ENCODE data around the gene MYBL2. TPM values are rescaled to one million over a fixed set of nuclear protein-coding genes. Genes with fewer than 3 reads are reported as not detected.

The MYBL2 gene
- total RNA-seq, 1 donor from 2014 or later: 78.7 TPM

DNA sequence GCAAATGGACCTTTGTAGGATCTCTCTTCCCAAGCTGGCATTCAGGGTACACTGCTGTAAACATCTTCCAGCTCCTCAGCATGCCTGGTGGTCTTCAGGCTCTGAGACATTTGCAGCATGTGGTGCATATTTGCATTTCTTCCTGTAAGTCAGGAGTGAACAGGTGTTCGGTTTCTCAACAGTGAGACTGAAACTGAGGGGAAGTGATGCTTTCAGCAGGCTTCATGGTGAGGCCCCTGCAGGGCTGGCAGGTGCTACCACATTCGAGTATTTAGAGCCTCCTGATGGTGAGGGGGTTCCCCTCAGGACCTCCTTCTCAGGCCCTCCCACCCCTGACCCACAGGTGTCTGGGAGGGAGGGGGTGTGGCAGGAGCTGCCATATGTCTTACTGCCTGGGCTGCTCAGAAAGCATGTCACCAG, 15.1 kb downstream of the MYBL2 start:
- intact Hi-C loops (cut with micrococcal nuclease): no loop called here

DNA sequence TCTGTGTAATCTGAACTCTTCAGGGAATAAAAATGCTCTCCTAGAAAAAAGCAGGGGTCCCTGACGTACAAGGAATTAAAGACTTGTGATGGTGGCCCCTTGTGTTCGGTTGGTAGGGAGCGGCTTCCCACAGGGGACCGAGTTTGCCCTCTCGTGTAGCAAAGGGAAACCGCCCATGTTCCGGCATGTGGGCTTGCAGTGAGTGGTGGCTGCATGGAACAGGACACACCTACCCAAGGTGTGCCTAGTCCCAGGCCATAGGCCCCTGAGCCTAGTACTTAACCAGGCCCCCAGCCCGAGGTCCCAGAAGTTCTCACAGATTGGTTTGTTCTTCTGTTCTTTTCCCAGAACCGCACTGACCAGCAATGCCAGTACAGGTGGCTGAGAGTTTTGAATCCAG, 15.5 kb downstream of the MYBL2 start:
- intact Hi-C loops (cut with micrococcal nuclease): no loop called here

DNA sequence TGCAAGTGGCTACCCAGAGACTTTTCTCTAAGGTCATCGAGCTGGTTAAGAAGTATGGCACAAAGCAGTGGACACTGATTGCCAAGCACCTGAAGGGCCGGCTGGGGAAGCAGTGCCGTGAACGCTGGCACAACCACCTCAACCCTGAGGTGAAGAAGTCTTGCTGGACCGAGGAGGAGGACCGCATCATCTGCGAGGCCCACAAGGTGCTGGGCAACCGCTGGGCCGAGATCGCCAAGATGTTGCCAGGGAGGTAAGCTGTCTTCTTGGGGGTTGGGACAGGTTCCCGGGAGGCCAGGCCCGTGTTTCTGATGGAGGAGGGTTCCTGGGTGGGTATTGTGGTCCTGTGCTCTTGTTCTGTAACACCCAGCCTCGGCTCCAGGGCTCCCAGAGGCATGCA, 19.9 kb downstream of the MYBL2 start:
- intact Hi-C loops (cut with micrococcal nuclease): no loop called here

DNA sequence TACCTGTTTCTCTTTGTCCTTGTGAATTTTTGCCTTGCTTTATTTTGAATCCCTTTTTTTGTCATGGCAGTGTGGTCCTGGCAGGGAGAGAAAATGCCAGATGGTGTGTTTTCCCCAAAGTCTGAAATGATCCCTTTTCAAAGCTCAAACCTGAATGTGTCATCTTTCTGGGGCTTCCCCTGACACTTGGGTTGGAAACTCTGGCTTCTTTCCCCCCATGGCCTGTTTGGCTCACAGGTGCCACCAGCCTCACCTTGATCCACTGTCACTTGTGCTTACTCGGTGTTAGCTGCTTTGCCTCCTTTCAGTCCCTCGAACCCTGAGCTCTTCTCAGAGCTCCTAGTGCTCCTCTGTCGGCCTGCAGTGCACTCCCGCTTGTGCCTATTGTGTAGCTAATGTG, 22.3 kb downstream of the MYBL2 start:
- intact Hi-C loops (cut with micrococcal nuclease): no loop called here

DNA sequence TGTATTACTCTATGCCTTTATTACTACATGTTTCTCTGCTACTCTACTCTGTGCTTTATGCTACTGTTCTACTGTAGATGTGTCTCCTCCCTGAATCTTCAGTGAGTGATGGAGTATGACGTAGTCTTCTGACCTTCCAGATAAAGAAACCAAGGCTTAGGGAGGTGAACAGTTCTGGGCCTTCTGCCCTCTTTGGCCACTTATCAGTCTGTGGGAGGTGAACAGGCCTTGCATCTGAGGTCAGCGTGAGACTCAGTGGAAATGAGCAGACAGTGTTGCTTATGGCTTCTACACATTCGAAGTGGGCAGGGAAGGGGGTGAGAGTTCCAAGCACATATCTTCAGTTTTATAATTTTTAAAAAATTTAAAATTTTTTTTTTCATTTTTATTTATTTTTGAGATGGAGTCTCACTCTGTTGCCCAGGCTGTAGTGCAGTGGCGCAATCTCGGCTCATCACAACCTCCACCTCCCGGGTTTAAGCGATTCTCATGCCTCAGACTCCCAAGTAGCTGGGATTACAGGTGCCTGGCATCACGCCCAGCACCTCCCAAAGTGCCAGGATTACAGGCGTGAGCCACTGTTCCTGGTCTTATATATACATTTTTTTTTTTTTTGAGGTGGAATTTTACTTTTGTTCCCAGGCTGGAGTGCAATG, 24.2 kb downstream of the MYBL2 start:
- intact Hi-C loops (cut with micrococcal nuclease): no loop called here

DNA sequence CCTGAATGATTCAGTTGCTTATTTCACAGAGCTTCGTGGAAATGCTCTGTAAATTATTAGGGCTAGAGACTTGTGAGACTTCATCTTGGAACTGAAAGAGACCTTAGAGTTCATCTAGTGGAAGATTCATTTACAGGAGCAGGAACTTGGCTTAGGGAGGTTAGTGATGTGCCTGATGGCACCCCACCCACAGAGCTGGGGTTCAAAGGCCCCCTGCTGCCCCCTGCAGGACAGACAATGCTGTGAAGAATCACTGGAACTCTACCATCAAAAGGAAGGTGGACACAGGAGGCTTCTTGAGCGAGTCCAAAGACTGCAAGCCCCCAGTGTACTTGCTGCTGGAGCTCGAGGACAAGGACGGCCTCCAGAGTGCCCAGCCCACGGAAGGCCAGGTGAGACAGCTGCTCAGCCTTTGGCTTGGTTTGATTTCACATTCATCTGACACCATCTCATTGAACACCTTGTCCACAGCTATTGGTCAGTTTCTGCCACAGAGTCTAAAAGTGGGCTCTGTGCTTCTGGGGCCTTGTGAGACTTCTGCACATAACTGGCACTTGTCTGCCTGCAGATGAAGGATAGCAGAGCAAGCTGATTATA, 25.1 kb downstream of the MYBL2 start:
- intact Hi-C loops (cut with micrococcal nuclease): loop anchor here (1.0 kb wide), 2 partner anchors 154 to 243 kb away; no protein-coding TSS in a partner anchor

DNA sequence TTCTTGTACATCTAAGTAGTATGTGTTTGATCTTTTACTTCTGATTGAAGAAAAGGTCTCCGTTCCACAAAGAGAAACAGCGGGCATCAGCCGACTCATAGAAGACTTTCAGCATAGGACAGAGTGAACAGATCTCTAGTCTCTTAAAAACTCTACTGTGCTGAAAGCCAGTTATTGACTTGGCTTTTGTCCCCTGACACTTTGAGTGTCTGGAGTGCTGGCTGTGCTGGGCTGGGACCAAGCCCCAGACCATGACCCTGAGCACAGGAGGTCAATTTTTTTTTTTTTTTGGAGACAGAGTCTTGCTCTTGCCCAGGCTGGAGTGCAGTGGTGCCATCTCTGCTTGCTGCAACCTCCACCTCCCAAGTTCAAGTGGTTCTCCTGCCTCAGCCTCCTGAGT, 27.8 kb downstream of the MYBL2 start:
- intact Hi-C loops (cut with micrococcal nuclease): no loop called here

DNA sequence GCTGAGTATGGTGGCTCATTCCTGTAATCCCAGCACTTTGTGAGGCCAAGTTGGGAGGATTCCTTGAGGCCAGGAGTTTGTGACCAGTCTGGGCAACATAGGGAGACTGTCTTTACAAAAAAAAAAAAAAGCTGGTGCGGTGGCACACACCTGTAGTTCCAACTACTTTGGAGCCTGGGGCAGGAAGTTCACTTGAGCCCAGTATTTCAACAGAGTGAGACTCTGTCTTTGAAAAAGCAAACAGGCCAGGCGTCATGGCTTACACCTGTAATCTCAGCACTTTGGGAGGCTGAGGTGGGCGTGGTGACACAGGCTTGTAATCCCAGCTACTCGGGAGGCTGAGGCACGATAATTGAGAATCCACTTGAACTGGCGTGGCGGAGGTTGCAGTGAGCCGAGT, 28.7 kb downstream of the MYBL2 start:
- intact Hi-C loops (cut with micrococcal nuclease): no loop called here

DNA sequence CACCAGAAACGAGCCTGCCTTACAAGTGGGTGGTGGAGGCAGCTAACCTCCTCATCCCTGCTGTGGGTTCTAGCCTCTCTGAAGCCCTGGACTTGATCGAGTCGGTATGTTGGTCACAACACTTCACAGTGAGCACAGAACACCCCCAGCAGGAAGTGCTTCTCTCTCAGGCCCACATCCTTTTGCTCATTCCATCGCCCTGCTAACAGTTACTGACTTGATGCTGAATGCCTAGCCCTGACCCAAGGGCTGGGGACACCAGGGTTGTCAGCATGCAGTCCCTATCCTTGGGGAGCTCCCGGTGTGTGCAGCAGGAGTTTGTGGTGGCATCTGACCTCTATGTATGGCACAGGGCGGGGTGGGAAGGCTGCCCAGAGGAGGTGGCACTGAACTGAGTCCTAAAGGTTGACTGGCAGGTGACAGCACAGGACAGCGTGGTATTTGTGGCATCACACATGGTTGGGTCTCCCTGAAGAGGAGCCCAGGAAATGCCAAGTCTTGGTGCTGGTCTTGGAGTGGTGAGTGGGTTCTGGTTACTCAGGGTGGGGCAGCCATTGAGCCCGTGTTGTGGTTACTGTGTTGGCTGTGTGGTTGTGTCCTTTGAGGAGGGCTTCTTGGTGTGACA, 33.1 kb downstream of the MYBL2 start:
- intact Hi-C loops (cut with micrococcal nuclease): no loop called here

DNA sequence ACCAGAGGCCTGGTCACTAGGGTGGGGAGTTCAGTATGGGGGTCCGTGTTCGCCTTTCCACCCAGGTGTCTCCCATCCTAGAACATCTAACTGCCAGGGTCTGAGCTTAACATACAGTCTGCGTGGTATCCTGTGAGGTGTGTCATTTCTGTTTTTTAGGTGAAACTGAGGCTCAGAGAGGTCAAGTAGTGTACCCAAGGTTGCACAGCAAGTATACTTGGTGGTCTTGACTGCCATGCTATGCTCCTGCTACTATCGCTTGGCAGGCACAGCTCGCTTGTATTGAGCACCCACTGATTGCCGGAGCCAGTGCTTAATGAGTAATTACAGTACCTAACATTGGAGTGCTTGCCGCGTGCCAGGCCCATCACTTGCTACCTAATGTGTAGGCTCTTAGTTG, 33.7 kb downstream of the MYBL2 start:
- intact Hi-C loops (cut with micrococcal nuclease): no loop called here

DNA sequence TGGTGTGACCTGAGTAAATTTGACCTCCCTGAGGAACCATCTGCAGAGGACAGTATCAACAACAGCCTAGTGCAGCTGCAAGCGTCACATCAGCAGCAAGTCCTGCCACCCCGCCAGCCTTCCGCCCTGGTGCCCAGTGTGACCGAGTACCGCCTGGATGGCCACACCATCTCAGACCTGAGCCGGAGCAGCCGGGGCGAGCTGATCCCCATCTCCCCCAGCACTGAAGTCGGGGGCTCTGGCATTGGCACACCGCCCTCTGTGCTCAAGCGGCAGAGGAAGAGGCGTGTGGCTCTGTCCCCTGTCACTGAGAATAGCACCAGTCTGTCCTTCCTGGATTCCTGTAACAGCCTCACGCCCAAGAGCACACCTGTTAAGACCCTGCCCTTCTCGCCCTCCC, 35.6 kb downstream of the MYBL2 start:
- intact Hi-C loops (cut with micrococcal nuclease): no loop called here

DNA sequence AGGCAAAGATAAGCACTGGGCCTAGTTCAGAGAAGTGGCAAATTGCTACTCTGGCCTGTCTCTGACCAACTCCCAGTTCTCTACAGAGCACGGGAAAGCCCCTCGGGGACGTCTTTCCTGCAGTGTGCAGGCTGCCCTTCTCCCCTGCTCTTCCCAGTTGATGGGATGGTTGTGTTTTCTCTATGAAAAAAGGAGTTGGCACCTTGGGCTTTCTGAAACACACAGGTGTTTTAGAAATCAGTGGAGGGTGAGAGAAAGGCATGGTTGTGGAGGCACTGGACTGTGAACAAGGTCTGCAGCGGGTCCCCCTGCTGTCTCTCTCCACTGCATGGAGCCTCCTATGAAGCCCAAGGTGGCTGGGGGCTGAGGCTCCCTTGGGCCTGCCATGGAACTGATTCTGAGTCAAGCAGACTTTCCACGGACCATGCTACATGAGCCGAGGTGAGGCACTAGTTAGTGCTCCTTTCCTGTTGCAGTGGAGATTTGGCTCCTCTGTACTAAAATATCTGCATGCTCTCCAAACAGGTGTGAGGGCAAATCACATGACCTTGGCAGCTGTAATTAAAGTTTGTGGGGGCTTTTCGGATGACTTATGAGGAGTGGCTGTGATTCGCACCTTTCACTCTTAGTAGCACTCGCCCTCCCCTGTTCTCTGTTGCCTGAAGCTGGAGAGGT, 43.6 kb downstream of the MYBL2 start:
- intact Hi-C loops (cut with micrococcal nuclease): no loop called here

DNA sequence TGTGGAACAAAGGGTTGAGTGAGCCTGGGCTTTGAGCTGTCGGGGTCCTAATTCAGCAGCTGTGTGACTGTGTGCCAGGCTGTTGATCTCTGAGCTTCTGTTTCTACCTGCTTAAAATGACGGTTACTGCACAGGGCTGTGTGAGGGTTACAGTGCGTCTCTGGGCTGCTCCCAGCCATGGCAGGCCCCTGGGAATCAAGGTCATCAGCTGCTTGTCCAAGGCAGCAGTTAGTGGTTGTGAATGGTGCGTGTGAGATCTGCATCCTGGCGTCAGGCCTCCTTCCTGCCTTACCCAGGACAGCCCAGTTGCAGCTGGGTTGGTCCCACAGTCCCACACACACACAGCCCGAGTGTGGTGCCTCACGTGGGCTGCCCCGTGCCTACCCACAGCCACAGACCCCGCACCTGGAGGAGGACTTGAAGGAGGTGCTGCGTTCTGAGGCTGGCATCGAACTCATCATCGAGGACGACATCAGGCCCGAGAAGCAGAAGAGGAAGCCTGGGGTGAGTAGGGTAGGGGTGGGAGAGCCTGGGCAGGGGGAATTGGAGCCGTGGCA, 44.3 kb downstream of the MYBL2 start:
- intact Hi-C loops (cut with micrococcal nuclease): no loop called here

DNA sequence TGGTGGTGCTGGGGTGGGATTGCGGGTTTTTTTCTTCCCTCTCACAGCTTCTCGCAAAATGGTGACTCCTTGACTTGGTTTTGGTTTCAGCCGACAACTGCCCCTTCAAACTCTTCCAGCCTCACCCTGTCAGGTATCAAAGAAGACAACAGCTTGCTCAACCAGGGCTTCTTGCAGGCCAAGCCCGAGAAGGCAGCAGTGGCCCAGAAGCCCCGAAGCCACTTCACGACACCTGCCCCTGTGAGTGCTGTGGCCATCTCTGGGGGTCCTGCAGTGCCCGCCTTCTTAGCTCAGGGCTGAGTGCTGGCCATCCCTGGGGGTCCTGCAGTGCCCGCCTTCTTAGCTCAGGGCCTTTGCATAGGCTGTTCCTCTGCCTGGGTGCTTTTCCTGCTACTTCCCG, 48.1 kb downstream of the MYBL2 start:
- intact Hi-C loops (cut with micrococcal nuclease): no loop called here

DNA sequence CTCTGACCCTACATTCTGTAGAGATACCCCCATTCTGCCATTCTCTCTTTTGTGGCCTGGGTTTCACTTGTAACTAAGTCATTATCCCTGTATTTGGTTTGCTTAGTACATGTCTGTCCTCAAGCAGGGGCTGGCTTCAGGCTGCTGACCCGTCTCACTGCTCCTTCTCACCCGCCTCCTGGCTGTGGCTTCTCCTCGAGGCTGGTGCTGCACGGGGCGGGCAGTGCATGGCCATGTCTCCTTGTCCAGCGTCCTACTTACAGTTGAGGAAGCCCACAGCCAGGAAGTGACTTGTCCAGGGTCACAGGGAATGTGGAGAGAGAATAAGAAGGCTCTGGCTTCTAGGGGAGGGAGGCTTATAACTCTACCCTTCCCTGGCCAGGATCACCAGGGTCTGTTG, 48.6 kb downstream of the MYBL2 start:
- intact Hi-C loops (cut with micrococcal nuclease): no loop called here

DNA sequence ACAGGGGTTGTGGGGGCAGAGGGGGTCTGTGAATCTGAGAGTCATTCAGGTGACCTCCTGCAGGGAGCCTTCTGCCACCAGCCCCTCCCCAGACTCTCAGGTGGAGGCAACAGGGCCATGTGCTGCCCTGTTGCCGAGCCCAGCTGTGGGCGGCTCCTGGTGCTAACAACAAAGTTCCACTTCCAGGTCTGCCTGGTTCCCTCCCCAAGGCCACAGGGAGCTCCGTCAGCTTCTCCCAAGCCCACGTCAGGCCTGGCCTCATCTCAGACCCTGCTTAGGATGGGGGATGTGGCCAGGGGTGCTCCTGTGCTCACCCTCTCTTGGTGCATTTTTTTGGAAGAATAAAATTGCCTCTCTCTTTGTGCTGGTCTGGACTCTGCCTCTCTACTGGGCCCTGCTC, 49.2 kb downstream of the MYBL2 start:
- intact Hi-C loops (cut with micrococcal nuclease): no loop called here

DNA sequence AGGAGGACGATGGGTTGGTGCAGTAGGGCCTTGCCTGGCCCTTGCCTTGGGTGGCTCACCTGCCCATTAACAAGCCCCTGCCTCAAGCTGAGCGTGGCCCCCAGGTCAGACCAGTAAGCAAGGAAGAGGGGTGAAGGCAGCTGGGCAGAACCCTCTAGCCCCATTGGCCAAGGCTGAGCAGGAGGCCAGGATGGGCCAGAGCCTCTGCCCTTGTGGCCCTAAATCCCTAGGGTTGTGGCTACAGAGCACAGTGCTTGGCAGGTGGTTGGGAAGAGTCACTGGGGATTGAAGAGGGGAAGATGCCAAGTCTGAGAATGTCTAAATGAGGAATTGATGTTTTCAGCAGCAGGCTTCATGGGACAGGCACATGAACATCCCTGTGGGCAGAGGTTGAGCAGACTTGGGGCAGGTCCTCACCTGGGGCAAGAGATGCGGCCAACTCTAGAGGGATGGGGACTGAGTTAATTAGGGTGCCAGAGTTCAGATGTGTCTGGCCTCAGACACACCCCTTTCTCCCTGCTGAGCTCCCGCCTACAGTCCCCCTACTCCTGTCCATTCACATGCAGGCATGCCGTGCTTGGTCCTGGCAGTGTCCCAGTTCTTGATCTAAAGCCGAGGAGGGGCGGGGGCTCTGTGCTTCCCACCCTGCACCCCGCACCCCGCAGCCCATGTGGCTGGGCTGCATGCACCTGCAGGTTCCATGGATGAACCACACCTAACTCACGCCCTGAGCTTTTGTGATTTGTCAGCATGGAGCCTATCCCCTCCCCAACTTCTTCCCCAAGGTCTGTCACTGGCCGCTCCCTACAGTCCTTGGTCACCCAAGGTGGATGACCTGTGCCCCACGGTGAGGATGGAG, 50.1 kb downstream of the MYBL2 start:
- intact Hi-C loops (cut with micrococcal nuclease): no loop called here

DNA sequence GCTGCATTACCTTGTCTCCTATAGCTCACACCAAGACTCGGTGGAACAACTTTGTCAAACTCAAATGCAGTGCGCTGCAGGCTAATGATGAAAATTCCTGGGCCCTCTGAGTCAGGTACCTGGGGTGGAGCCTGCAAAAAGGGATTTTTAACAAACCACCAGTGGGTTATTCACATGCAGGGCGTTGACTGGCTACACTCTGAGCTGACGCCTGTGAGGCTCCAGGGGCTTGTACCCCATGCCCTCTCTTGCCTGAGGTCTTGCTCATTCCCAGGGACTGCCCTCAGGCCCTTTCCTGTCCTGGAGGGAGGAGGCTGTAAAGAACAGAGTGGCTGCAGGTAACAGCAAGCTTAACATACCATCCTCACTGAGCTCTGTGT, 50.7 kb downstream of the MYBL2 start:
- intact Hi-C loops (cut with micrococcal nuclease): no loop called here

DNA sequence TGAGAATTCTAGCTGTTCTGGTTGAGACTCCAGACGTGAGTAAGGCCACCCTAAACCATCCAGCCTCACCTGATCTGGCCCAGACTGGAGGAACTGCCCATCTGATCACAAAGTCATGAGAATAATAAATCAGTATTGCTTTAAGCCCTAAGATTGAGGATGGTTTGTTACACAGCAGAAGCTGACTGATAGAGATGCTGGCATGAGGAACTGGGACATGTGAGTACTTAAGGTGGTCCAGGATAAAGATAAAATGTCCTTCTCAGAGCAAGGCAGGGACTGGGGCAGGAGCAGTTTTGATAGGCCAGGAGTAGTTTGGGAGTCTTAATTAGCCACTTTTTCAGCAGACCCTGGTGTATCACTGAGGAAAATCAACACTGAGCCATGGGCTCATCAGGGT, 53.1 kb downstream of the MYBL2 start:
- intact Hi-C loops (cut with micrococcal nuclease): no loop called here

DNA sequence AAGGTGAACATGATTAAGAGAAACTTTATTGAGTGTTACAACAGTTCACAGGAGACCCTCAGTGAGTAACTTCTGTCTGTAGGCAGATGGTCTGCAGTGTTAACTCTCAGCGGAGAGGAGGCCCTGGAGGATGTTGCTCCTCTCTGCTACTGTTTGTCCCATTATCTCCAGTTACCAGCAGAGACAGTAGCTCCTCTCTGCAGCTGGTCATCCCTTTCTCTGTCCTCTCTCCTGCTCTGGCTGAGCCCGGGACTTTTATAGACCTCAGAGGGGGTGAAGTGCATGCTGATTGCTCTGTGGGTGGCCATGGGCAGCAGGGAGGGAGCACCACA, 54.1 kb downstream of the MYBL2 start:
- intact Hi-C loops (cut with micrococcal nuclease): no loop called here

DNA sequence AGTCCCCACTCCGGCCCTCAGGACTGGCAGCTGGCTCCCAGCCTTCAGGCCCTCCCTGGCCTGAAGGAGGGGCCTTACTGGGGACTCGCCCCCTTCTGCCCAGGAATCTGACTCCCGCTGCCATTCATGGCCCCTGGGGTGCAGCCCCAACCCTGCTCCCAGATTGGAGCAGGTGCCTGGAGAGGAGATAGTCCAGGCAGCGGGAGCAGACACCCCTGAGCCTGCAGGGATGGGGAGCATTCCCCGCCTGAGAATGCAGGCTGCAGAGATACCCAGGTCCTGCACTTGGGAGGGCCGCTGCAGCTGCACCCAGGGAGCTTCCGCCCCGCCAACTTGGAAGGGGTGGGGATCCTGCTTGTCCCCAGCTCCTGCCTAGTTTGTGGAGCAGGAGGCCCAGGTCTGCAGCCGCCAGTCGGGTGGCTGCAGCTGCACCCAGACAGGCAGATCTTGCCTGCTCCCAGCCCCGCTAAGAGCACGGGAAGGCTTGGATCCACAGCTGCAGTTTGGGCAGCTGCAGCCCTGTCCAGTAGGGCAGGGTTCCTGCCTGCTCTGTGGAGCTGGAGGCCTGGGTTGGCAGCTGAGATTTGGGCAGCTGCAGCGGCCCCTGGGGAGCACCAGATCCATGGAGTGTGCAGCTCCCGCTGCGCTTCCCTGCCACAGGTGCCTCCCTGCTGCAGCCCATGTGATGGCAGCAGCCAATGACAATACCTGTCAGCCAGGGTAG, 54.7 kb downstream of the MYBL2 start:
- intact Hi-C loops (cut with micrococcal nuclease): loop anchor here (1.0 to 2.0 kb wide), 3 partner anchors 30 to 131 kb away; partner anchors contain the start of genes IFT52 and MYBL2

Data from T-helper 1 cell treated with Interleukin-12 subunit alpha and Interleukin-12 subunit beta and Interleukin-4 antibody, amounts not matched to agents 30 ng/mL and 1 ng/mL, for 36 hours (primary cell).